ENCODE measurements around the gene SMIM10L1.

GRCh38 chr12:11136075-11136474, 34.9 kb upstream of the SMIM10L1 start:
- no peak for TF ChIP-seq ZBTB33 (IDR thresholded peaks at IDR 0.05)
- no peak for TF ChIP-seq CTCF (IDR thresholded peaks at IDR 0.05; ENCODE audit: low read depth, low read length, missing input control)
- no peak for TF ChIP-seq REST (IDR thresholded peaks at IDR 0.05)
- no peak for TF ChIP-seq TAF1 (conservative IDR thresholded peaks at IDR 0.05)
- TF ChIP-seq SP1 (IDR thresholded peaks at IDR 0.05), result no peak

All from liver (tissue), 3 donors.